GM06990 (cell line): ENCODE results near the gene CNTN6.

Source experiments
- DNase-seq: peaks from one replicate; pipeline ENCODE4 v3.0.0-alpha.2; 2011; ENCODE audit not compliant: insufficient read length; ENCODE audit errors: extremely low read depth
- H3K27me3 ChIP-seq: replicated peaks from 2 replicates; pipeline ENCODE4 v1.6.0; 2011; ENCODE audit warnings: low read length; ENCODE audit not compliant: control insufficient read depth, insufficient read depth
- H3K36me3 ChIP-seq: 2 replicates; pipeline ENCODE4 v1.5.1; 2011; ENCODE audit warnings: low read length; ENCODE audit not compliant: control insufficient read depth, insufficient read depth
- H3K4me3 ChIP-seq: replicated peaks from 2 replicates; pipeline ENCODE4 v1.5.1; 2011; ENCODE audit warnings: low read depth, mild to moderate bottlenecking, control low read depth, low read length
- CTCF ChIP-seq: IDR thresholded peaks from 2 replicates; pipeline ENCODE4 v1.5.1; 2011; ENCODE audit warnings: low read length, control low read depth, mild to moderate bottlenecking, inconsistent platforms; ENCODE audit not compliant: insufficient read depth, poor library complexity, severe bottlenecking

CNTN6 gene

GRCh38 chr3:1421577-1421976 is 328.8 kb downstream of the CNTN6 start:
- TF ChIP-seq CTCF: no peak

GRCh38 chr3:1423566-1424089 is 330.8 kb downstream of the CNTN6 start:
- no peaks in the 10 kb centered on the region for H3K27me3 ChIP-seq
- no peak overlapping the region for H3K4me3 ChIP-seq
- no peaks in the 10 kb centered on the region for H3K36me3 ChIP-seq
- TF ChIP-seq CTCF: no peak
- no peak for DNase-seq

More at GRCh38 chr3:1421577-1421976, 328.8 kb downstream of the CNTN6 start:
- Histone ChIP-seq H3K4me3 (no peak overlapping the region), H3K27me3 (no peaks in the 10 kb centered on the region), H3K36me3 (no peaks in the 10 kb centered on the region)
- DNase-seq: no peak

GRCh38 chr3:1439395-1439794 is 346.6 kb downstream of the CNTN6 start:
- Histone ChIP-seq H3K27me3 (no peaks in the 10 kb centered on the region), H3K4me3 (no peak overlapping the region), H3K36me3 (no peaks in the 10 kb centered on the region)
- peak; percentile 28 for TF ChIP-seq CTCF
- DNase-seq: no peak

- Histone ChIP-seq H3K36me3 (no peaks in the 10 kb centered on the region), H3K4me3 (no peak overlapping the region), H3K27me3 (no peaks in the 10 kb centered on the region)
- no peak for DNase-seq
- no peak for TF ChIP-seq CTCF
These were observed 349.4 kb downstream of the CNTN6 start for GRCh38 chr3:1442271-1442670.

GRCh38 chr3:1444195-1444594 is 351.4 kb downstream of the CNTN6 start:
- no peak overlapping the region for H3K4me3 ChIP-seq
- TF ChIP-seq CTCF: no peak
- no peaks in the 10 kb centered on the region for H3K36me3 ChIP-seq
- DNase-seq: no peak
- no peaks in the 10 kb centered on the region for H3K27me3 ChIP-seq

- DNase-seq: no peak
- TF ChIP-seq CTCF: no peak
- H3K36me3 ChIP-seq: no peaks in the 10 kb centered on the region
- H3K27me3 ChIP-seq: no peaks in the 10 kb centered on the region
- H3K4me3 ChIP-seq: no peak overlapping the region
These were observed 353.7 kb downstream of the CNTN6 start for GRCh38 chr3:1446531-1446930.
